Peyer's patch (tissue), 4 donors: ENCODE results near the gene PEX11G.

Experiments
- POLR2A ChIP-seq, 2 donors: fragments of 450-650 bp; IDR thresholded peaks; one replicate each; pipeline ENCODE4 v1.5.1; 2017; ENCODE audit warnings: antibody characterized with exemption in 2 of 2, mild to moderate bottlenecking in 2 of 2, moderate library complexity in 2 of 2
- TF ChIP-seq, protein P1 (sequence below), 6 experiments: fragments of 450-650 bp in 4 of 6; fragments of 200-600 bp in 2 of 6; sonication (generic) in 1 of 6; IDR thresholded peaks; one replicate each; pipeline ENCODE4 v1.5.1; 2017 to 2019; ENCODE audit warnings: antibody characterized with exemption in 6 of 6, mild to moderate bottlenecking in 3 of 6, moderate library complexity in 1 of 6

DNA sequence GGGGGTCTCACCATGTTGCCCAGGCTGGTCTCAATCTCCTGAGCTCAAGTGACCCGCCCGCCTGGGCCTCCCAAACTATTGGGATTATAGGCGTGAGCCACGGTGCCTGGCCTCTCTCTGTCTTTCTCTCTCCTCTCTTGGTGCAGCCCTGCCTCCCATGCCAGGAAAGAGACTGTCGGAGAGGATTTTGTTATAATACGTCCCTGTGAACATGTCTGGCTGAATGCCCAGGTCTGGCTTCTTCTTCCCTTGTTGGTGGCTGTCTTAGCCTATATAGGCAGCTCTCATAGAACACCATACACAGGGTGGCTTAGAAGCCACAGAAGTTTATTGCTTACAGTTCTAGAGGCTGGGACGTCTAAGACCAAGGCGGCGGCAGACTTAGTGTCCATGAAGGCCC lies 46.4 kb downstream of the PEX11G start:
- TF ChIP-seq, protein P1, sequence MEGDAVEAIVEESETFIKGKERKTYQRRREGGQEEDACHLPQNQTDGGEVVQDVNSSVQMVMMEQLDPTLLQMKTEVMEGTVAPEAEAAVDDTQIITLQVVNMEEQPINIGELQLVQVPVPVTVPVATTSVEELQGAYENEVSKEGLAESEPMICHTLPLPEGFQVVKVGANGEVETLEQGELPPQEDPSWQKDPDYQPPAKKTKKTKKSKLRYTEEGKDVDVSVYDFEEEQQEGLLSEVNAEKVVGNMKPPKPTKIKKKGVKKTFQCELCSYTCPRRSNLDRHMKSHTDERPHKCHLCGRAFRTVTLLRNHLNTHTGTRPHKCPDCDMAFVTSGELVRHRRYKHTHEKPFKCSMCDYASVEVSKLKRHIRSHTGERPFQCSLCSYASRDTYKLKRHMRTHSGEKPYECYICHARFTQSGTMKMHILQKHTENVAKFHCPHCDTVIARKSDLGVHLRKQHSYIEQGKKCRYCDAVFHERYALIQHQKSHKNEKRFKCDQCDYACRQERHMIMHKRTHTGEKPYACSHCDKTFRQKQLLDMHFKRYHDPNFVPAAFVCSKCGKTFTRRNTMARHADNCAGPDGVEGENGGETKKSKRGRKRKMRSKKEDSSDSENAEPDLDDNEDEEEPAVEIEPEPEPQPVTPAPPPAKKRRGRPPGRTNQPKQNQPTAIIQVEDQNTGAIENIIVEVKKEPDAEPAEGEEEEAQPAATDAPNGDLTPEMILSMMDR (IDR thresholded peaks at IDR 0.05) = no peak
- no peak for TF ChIP-seq POLR2A (IDR thresholded peaks at IDR 0.05)
